Ramos (cell line): ENCODE results near the gene NLGN1.

Source experiments
- in situ Hi-C: fragments of 300-500 bp; cut with MboI; formaldehyde crosslinking; loops from one replicate; pipeline ENCODE4 v1.14.3; 2022; ENCODE audit warnings: low sequenced_read_pairs; ENCODE audit not compliant: unreplicated experiment

The NLGN1 gene

GRCh38 chr3:174028673-174029072 lies 631.1 kb downstream of the NLGN1 start:
- in situ Hi-C loops = no loop called here

GRCh38 chr3:174035328-174035886 lies 637.9 kb downstream of the NLGN1 start:
- in situ Hi-C loops = no loop called here

GRCh38 chr3:174046311-174046710 lies 648.8 kb downstream of the NLGN1 start:
- in situ Hi-C loops = no loop called here

- in situ Hi-C loops = no loop called here
Measured at GRCh38 chr3:174049472-174049871, 651.9 kb downstream of the NLGN1 start.

- in situ Hi-C loops = no loop called here
Measured at GRCh38 chr3:174051191-174051590, 653.6 kb downstream of the NLGN1 start.

- in situ Hi-C loops = no loop called here
Measured at GRCh38 chr3:174058804-174059203, 661.3 kb downstream of the NLGN1 start.

- in situ Hi-C loops = no loop called here
Measured at GRCh38 chr3:174060431-174060830, 662.9 kb downstream of the NLGN1 start.

- in situ Hi-C loops = no loop called here
Measured at GRCh38 chr3:174061162-174061561, 663.6 kb downstream of the NLGN1 start.

GRCh38 chr3:174061731-174062130 lies 664.2 kb downstream of the NLGN1 start:
- in situ Hi-C loops = no loop called here

- in situ Hi-C loops = no loop called here
Measured at GRCh38 chr3:174062923-174063322, 665.4 kb downstream of the NLGN1 start.

- in situ Hi-C loops = no loop called here
Measured at GRCh38 chr3:174068035-174068434, 670.5 kb downstream of the NLGN1 start.

- in situ Hi-C loops = no loop called here
Measured at GRCh38 chr3:174072675-174073074, 675.1 kb downstream of the NLGN1 start.

GRCh38 chr3:174083706-174084105 lies 686.2 kb downstream of the NLGN1 start:
- in situ Hi-C loops = no loop called here

GRCh38 chr3:174089592-174089991 lies 692.0 kb downstream of the NLGN1 start:
- in situ Hi-C loops = no loop called here

GRCh38 chr3:174094669-174095068 lies 697.1 kb downstream of the NLGN1 start:
- in situ Hi-C loops = no loop called here

GRCh38 chr3:174097686-174098085 lies 700.1 kb downstream of the NLGN1 start:
- in situ Hi-C loops = no loop called here

GRCh38 chr3:174098746-174099145 lies 701.2 kb downstream of the NLGN1 start:
- in situ Hi-C loops = no loop called here

GRCh38 chr3:174099724-174100123 lies 702.2 kb downstream of the NLGN1 start:
- in situ Hi-C loops = no loop called here

GRCh38 chr3:174100744-174101143 lies 703.2 kb downstream of the NLGN1 start:
- in situ Hi-C loops = no loop called here

GRCh38 chr3:174101244-174101643 lies 703.7 kb downstream of the NLGN1 start:
- in situ Hi-C loops = no loop called here

- in situ Hi-C loops = no loop called here
Measured at GRCh38 chr3:174102274-174102673, 704.7 kb downstream of the NLGN1 start.

- in situ Hi-C loops = no loop called here
Measured at GRCh38 chr3:174102866-174103265, 705.3 kb downstream of the NLGN1 start.

GRCh38 chr3:174110761-174111160 lies 713.2 kb downstream of the NLGN1 start:
- in situ Hi-C loops = no loop called here
